SK-MEL-5 (cell line): ENCODE results near the gene PCDH9. TPM values are rescaled to one million over a fixed set of nuclear protein-coding genes. Genes with fewer than 3 reads are reported as not detected.
"Not testable (repeated sequence)": the region's sequence is repeated elsewhere in the genome, so short reads cannot be mapped to it uniquely, and the experiment has no call there.

Source experiments
- DNase-seq: peaks from one replicate; pipeline ENCODE4 v3.0.0-alpha.2; 2016; ENCODE audit warnings: low read depth, low spot score
- in situ Hi-C: cut with HindIII; loops from 2 replicates; pipeline ENCODE4 v1.10.0; 2016; ENCODE audit warnings: low sequenced_read_pairs, high pct_unique_total_duplicates, low pct_unique_long_range_greater_than_20kb
- total RNA-seq: library from RNA; depleted of rRNA; stranded (reverse); fragments of >200 nt; shearing (Covaris generic); gene quantifications from 2 replicates; pipeline ENCODE4 v1.2.3, GENCODE V29; 2014

Gene PCDH9
- total RNA-seq, 1 experiment from 2014 or later: 1.4 TPM

GRCh38 chr13:66313413-66313812 is 916.7 kb downstream of the PCDH9 start:
- in situ Hi-C loops: no loop called here
- no peak for DNase-seq

GRCh38 chr13:66312312-66313087 is 917.6 kb downstream of the PCDH9 start:
- in situ Hi-C loops: no loop called here
- no peak for DNase-seq

GRCh38 chr13:66305961-66306617 is 924.0 kb downstream of the PCDH9 start:
- in situ Hi-C loops: no loop called here
- DNase-seq: no peak

GRCh38 chr13:66301482-66301881 is 928.7 kb downstream of the PCDH9 start:
- in situ Hi-C loops: no loop called here
- no peak for DNase-seq

GRCh38 chr13:66301006-66301405 is 929.1 kb downstream of the PCDH9 start:
- in situ Hi-C loops: no loop called here
- DNase-seq: no peak

- in situ Hi-C loops: no loop called here
- DNase-seq: no peak
These were observed 933.3 kb downstream of the PCDH9 start for GRCh38 chr13:66296875-66297274.

GRCh38 chr13:66296328-66296727 is 933.8 kb downstream of the PCDH9 start:
- no peak for DNase-seq
- in situ Hi-C loops: no loop called here

GRCh38 chr13:66286806-66287205 is 943.3 kb downstream of the PCDH9 start:
- DNase-seq, in situ Hi-C loops: not testable (repeated sequence)

GRCh38 chr13:66275416-66275815 is 954.7 kb downstream of the PCDH9 start:
- no peak for DNase-seq
- in situ Hi-C loops: no loop called here

- in situ Hi-C loops: no loop called here
- no peak for DNase-seq
These were observed 957.1 kb downstream of the PCDH9 start for GRCh38 chr13:66273011-66273410.

- no peak for DNase-seq
- in situ Hi-C loops: no loop called here
These were observed 963.4 kb downstream of the PCDH9 start for GRCh38 chr13:66266761-66267160.

- in situ Hi-C loops: no loop called here
- no peak for DNase-seq
These were observed 963.8 kb downstream of the PCDH9 start for GRCh38 chr13:66266348-66266747.

- in situ Hi-C loops: no loop called here
- no peak for DNase-seq
These were observed 964.8 kb downstream of the PCDH9 start for GRCh38 chr13:66265371-66265770.

- in situ Hi-C loops: no loop called here
- no peak for DNase-seq
These were observed 965.2 kb downstream of the PCDH9 start for GRCh38 chr13:66264971-66265370.

- DNase-seq: no peak
- in situ Hi-C loops: no loop called here
These were observed 967.8 kb downstream of the PCDH9 start for GRCh38 chr13:66262330-66262729.

GRCh38 chr13:66259426-66259825 is 970.7 kb downstream of the PCDH9 start:
- DNase-seq, in situ Hi-C loops: not testable (repeated sequence)
